ENCODE data around the gene MAPK7. TPM values are rescaled to one million over a fixed set of nuclear protein-coding genes. Genes with fewer than 3 reads are reported as not detected.

Gene MAPK7
- total and polyA plus RNA-seq, 2 experiments from 2014 or later, result 21.2 to 28.6 TPM

- 66 to 70% methylated on average over 6 of the region's 6 CpGs for WGBS, 2 experiments (ENCODE audit: low coverage in 1 of 2, low lambda C conversion rate in 2 of 2, missing lambda C conversion rate in 2 of 2)
- TF ChIP-seq EZH2phosphoT487 (IDR thresholded peaks at IDR 0.05; ENCODE audit: insufficient read depth, low read depth), result no peak
- TF ChIP-seq EZH2 (IDR thresholded peaks at IDR 0.05; ENCODE audit: insufficient read depth, poor library complexity, severe bottlenecking), result no peak
These were observed 19.3 kb downstream of the MAPK7 start for GRCh38 chr17:19397556-19398041.

DNA sequence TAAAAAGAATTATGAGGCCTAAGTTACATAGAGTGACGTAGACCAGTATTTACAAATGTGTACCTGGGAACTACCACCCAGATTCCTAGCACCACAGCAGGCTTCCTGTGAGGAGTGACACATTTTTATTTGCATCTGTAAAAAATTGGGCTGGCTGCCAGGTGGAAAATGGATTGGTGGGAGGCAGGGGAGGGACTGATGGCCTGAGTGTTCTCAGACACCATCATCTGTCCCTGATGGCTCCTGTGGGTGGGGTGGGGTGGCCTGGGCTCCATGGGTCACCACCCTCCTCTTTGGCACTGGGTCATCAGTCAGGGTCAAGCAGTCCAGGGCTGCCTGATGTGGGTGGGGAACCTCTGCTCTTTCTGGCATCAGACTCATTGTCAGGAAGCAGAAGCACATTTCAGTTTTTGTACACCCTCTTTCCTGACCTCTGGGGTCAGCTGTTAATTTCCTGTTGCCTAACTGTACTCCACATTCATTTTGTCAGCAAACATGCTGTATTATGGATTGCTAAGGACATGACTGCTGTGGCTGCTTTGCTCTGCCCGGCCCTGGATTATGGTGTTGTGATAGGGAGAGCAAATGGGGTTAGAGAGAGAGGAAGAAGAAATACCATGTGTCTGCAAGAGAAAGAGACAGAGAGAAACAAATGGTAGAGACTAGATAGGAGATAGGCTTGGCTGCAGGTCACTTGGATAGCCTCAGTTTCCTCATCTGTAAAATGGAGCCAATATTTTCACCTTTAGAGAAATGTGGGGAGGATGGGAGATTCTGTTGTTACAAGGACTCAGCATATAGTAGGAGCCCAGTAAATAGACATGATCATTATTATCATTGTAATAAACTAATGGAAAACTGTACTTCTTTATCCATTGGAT, 20.2 kb downstream of the MAPK7 start:
- Histone ChIP-seq H3K9ac (no peak overlapping the region), H3K79me2 (ENCODE audit: insufficient read depth) (no peaks in the 10 kb centered on the region), H3K9me3 (ENCODE audit: low read depth) (no peaks in the 10 kb centered on the region), H4K20me1 (ENCODE audit: insufficient read depth) (no peaks in the 10 kb centered on the region), H3K9me2 (ENCODE audit: insufficient read depth) (no peaks in the 10 kb centered on the region), H3K4me1 (ENCODE audit: insufficient read depth) (peaks cover 12% of the 10 kb centered on the region), H3K4me2 (ENCODE audit: unreplicated experiment) (no peak overlapping the region), H3K4me3 (no peak overlapping the region), H3K27me3 (replicated peaks; ENCODE audit: insufficient read depth) (no peaks in the 10 kb centered on the region), H3F3A (ENCODE audit: insufficient read depth) (0 out of 2 replicates have a peak, but pooled peaks cover 3% of the 10 kb centered on the region), H3K27ac (no peak overlapping the region; the same call in 1 of the 2 replicates), H3K36me3 (ENCODE audit: low read depth) (no peaks in the 10 kb centered on the region), H2AFZ (no peak overlapping the region)
- DNase-seq, result peak; percentile 41
- TF ChIP-seq EZH2 (IDR thresholded peaks at IDR 0.05; ENCODE audit: insufficient read depth, poor library complexity, severe bottlenecking) (no peak), EZH2phosphoT487 (IDR thresholded peaks at IDR 0.05; ENCODE audit: insufficient read depth, low read depth) (no peak)
- in situ Hi-C loops (cut with MboI), result no loop called here
- 69 to 73% methylated on average over 2 of the region's 2 CpGs for WGBS, 2 experiments (ENCODE audit: low coverage in 1 of 2, low lambda C conversion rate in 2 of 2, missing lambda C conversion rate in 2 of 2)

More at GRCh38 chr17:19397556-19398041, 19.3 kb downstream of the MAPK7 start:
- H2AFZ ChIP-seq, result no peak overlapping the region
- H3F3A ChIP-seq (ENCODE audit: insufficient read depth), result 0 out of 2 replicates have a peak, but pooled peaks cover 3% of the 10 kb centered on the region
- in situ Hi-C loops (cut with MboI), result no loop called here
- no peak overlapping the region for H3K4me2 ChIP-seq (ENCODE audit: unreplicated experiment)
- H3K27ac ChIP-seq, result no peak overlapping the region
- no peak for DNase-seq
- H4K20me1 ChIP-seq (ENCODE audit: insufficient read depth), result no peaks in the 10 kb centered on the region
- H3K9me3 ChIP-seq (ENCODE audit: low read depth), result no peaks in the 10 kb centered on the region
- no peak overlapping the region for H3K4me3 ChIP-seq
- no peaks in the 10 kb centered on the region for H3K36me3 ChIP-seq (ENCODE audit: low read depth)
- no peaks in the 10 kb centered on the region for H3K79me2 ChIP-seq (ENCODE audit: insufficient read depth)
- H3K9me2 ChIP-seq (ENCODE audit: insufficient read depth), result no peaks in the 10 kb centered on the region
- peaks cover 12% of the 10 kb centered on the region for H3K4me1 ChIP-seq (ENCODE audit: insufficient read depth)
- H3K9ac ChIP-seq, result no peak overlapping the region
- H3K27me3 ChIP-seq (replicated peaks; ENCODE audit: insufficient read depth), result no peaks in the 10 kb centered on the region

DNA sequence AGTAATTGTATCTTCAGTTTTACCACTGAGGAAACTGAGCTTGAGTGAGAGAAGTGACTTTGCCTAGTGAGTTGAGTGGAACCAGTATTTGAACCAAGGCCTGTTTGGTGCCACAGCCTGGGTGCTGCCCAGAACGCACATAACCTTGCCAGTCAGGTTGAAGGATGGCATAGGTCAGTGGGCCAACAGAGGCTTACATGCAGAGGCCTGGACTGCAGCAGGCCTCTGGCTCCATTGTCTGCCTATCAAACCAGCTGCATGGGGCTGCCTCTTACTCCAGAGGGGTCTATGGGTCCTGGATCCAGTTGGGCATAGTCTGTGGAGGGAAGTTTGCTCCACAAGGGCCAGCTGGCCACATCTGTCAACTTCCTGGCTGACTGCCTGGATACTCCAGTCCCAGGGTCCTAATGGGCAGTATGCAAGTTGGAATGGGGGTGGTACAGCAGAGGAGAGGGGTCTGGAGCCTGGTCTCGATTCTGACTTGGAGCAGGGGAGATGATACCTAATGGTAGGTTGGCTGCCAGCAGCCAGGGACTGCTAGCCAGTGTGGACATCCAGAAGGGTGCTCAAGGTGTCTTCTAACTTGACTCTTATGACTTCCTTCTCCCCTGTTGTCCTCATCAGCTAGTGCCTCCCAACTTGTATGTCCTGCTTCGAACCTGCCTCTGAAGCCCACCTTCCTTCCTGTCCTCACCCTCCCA, 21.6 kb downstream of the MAPK7 start:
- no peaks in the 10 kb centered on the region for H3K9me2 ChIP-seq (ENCODE audit: insufficient read depth)
- H3K27ac ChIP-seq, result no peak overlapping the region
- whole genome bisulfite sequencing, 2 experiments (ENCODE audit: low coverage in 1 of 2, low lambda C conversion rate in 2 of 2, missing lambda C conversion rate in 2 of 2), result 90 to 94% methylated on average over 2 to 3 of the region's 3 CpGs
- TF ChIP-seq EZH2 (IDR thresholded peaks at IDR 0.05; ENCODE audit: insufficient read depth, poor library complexity, severe bottlenecking) (no peak), EZH2phosphoT487 (IDR thresholded peaks at IDR 0.05; ENCODE audit: insufficient read depth, low read depth) (no peak)
- in situ Hi-C loops (cut with MboI), result no loop called here
- no peak overlapping the region for H3K9ac ChIP-seq
- H3K4me1 ChIP-seq (ENCODE audit: insufficient read depth), result peaks cover 12% of the 10 kb centered on the region
- no peaks in the 10 kb centered on the region for H3K27me3 ChIP-seq (replicated peaks; ENCODE audit: insufficient read depth)
- 0 out of 2 replicates have a peak, but pooled peaks cover 3% of the 10 kb centered on the region for H3F3A ChIP-seq (ENCODE audit: insufficient read depth)
- no peak for DNase-seq
- H3K36me3 ChIP-seq (ENCODE audit: low read depth), result no peaks in the 10 kb centered on the region
- H4K20me1 ChIP-seq (ENCODE audit: insufficient read depth), result no peaks in the 10 kb centered on the region
- no peaks in the 10 kb centered on the region for H3K79me2 ChIP-seq (ENCODE audit: insufficient read depth)
- H3K4me3 ChIP-seq, result no peak overlapping the region
- H2AFZ ChIP-seq, result no peak overlapping the region
- no peak overlapping the region for H3K4me2 ChIP-seq (ENCODE audit: unreplicated experiment)
- no peaks in the 10 kb centered on the region for H3K9me3 ChIP-seq (ENCODE audit: low read depth)

DNA sequence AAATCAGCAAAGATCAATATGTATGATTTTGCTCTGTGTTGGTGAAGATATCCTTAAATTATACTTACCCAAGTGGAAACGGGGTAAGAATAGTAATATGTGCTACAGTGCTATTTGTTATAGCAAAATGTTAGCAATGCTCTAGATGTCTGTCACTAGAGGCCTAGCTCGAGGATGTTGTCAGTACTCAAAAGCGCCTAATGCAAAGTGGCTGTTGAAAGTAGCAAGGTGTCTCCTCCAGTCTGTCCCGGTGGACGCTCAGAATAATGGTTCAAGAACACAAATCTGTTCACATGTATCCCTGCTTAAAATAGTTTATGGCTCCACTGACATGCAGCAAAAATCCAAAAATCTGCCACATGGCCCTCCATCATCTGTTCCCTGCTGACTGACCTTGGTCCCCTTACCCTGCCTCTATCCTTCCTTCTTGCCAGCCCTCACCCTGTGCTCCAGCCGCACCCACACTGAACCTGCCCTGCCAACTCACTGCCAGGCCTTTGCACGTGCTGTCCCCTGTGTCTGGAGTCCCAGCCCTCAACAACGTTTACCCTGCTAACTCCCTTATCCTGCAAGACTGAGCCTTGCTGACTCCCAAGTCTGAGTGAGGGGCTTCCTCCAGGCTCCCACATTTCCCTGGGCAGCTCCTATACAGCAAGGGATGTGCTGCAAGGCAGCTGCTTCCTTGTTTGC, 23.2 kb downstream of the MAPK7 start:
- no peaks in the 10 kb centered on the region for H4K20me1 ChIP-seq (ENCODE audit: insufficient read depth)
- H3K9me3 ChIP-seq (ENCODE audit: low read depth), result no peaks in the 10 kb centered on the region
- in situ Hi-C loops (cut with MboI), result no loop called here
- no peaks in the 10 kb centered on the region for H3K27me3 ChIP-seq (replicated peaks; ENCODE audit: insufficient read depth)
- peaks cover 12% of the 10 kb centered on the region for H3K4me1 ChIP-seq (ENCODE audit: insufficient read depth)
- no peak overlapping the region for H3K4me2 ChIP-seq (ENCODE audit: unreplicated experiment)
- H3K9ac ChIP-seq, result no peak overlapping the region
- DNase-seq, result no peak
- 60 to 62% methylated on average over 8 of the region's 8 CpGs for WGBS, 2 experiments (ENCODE audit: low coverage in 1 of 2, low lambda C conversion rate in 2 of 2, missing lambda C conversion rate in 2 of 2)
- no peaks in the 10 kb centered on the region for H3K79me2 ChIP-seq (ENCODE audit: insufficient read depth)
- H3K4me3 ChIP-seq, result no peak overlapping the region
- H3K27ac ChIP-seq, result no peak overlapping the region
- H3K9me2 ChIP-seq (ENCODE audit: insufficient read depth), result no peaks in the 10 kb centered on the region
- 0 out of 2 replicates have a peak, but pooled peaks cover 3% of the 10 kb centered on the region for H3F3A ChIP-seq (ENCODE audit: insufficient read depth)
- no peak for TF ChIP-seq EZH2phosphoT487 (IDR thresholded peaks at IDR 0.05; ENCODE audit: insufficient read depth, low read depth)
- TF ChIP-seq EZH2 (IDR thresholded peaks at IDR 0.05; ENCODE audit: insufficient read depth, poor library complexity, severe bottlenecking), result no peak
- H2AFZ ChIP-seq, result no peak overlapping the region
- no peaks in the 10 kb centered on the region for H3K36me3 ChIP-seq (ENCODE audit: low read depth)

Data from GM23248 (cell line).